HG03060 (cell line): ENCODE data around the gene PHLPP2.

ENCODE experiments used
- ATAC-seq: cut with Tn5 transposase; IDR thresholded peaks from one replicate; pipeline ENCODE4 v1.9.1; 2021; ENCODE audit warnings: low read depth, moderate number of reproducible peaks; ENCODE audit not compliant: unreplicated experiment

Gene PHLPP2

GRCh38 chr16:71724320-71724751 lies at the start of gene PHLPP2:
TSS of gene PHLPP2 (minus strand) at chr16:71724701. CDS start at chr16:71714795, 9,906 bp downstream.
- ATAC-seq: no peak

DNA sequence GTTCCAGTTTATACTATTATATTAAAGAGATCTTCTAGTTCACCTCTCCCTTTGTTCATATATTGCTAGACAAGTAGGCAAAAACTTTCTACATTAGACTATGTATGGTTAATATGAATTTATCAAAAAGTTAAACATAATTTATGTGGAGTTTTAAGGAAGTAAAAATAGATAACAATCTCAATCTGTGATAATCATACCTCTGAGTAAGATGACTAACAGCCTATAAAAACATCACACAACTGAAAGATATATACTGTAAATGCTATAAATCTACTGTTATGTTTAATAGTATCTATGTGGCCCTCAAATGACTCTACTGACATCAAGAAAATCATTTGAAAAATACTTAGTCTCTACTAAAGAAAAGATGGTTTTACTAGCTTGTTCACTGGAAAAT lies 47.1 kb upstream of the PHLPP2 start:
- ATAC-seq: no peak

DNA sequence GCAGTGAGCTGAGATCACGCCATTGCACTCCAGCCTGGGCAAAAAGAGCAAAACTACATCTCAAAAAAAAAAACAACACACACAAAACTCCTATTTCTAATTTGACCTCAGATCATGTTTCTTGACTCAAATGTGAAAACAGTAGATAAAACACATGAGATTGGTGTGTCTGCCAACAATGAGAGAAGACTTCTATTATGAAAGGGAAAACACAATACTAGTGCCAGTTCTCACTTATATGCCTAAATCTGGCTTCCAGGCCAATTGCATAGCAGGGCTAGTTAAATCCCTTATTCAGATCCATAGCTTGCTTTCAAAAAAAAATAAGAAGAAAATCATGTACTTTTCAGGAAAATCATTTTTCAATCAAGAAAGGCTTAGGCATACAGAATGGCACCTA lies 44.7 kb upstream of the PHLPP2 start:
- no peak for ATAC-seq

DNA sequence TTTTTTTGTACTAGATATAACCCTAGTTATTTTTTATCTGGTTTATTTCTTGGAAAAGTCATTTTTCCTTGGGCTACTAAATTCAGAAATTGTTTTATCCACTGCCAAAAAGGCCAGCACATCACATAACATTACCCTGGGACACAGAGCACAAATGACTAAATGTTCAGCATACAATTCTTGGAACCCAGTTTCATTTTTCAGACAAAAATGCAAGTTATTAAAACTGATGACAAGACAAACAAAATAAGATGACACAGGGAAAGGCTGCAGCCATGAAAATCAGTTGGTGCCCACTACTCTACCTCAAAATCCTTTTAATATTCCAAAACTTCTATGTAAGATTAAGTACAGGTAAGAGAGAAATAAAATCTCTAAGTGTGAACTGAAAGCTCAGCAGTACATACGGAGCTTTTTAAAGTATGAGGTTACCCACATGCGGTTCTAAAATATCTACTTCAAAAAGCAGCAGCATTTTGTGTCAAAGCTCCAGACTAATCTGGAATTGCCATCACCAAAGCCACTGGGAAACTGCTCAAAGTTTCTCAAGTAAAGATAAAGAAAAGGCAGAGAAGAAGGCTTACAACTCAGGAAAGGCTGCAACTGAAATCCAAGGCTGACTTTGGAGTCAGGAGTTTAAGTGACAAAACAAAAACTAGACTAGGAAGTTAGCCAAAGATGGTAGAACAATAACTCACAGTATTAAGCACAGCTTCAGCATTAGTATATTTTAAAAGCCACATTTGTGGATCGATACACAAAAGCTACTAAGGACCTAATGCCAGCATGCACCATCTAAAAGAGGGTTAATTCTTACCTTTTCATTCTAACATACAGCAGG lies 42.8 kb upstream of the PHLPP2 start:
- ATAC-seq: no peak

GRCh38 chr16:71762186-71762585 lies 37.7 kb upstream of the PHLPP2 start:
- ATAC-seq: no peak

DNA sequence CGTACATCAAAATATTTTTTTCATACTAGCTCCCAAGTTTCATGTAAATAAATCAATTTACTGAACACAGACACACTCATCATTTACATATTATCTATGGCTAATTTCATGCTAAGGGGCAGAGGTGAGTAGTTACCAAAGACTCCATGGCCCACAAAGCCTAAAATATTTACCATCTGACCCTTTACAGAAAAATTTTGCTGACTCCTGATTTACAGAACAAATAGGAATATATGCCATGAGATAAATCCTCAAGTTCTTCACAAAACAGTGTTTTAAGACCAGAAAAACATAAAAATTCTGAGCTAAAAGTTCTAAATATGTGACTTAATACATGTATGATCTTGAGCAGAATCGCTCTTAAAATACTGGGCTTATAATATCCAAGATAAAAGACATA lies 36.6 kb upstream of the PHLPP2 start:
- ATAC-seq: no peak

DNA sequence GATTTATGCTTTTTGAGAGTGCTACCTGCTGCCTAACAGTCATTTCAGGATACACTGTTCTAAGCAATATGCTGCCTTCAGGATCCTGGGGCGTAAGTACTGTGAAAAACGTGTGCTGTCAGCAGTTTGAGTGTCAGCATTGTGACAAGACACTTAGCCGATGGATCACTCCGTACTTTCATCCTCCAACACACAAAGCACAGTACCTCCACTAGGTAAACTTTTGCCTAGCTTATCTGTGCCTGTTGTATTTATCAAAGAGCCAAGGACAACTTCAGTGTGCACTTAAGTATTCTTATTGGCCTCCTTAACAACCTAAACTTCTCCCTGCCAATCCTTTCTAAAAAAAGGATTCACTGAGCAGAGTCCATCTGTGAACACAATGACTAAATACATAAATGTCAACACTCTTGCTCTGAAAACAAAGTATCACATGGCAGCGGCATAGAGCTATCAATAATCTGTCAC lies 33.8 kb upstream of the PHLPP2 start:
- ATAC-seq: no peak

GRCh38 chr16:71754652-71755051 lies 30.2 kb upstream of the PHLPP2 start:
- ATAC-seq: no peak

- no peak for ATAC-seq
Measured at GRCh38 chr16:71754108-71754507, 29.6 kb upstream of the PHLPP2 start.

GRCh38 chr16:71748226-71748625 lies 23.7 kb upstream of the PHLPP2 start:
- ATAC-seq: no peak

- ATAC-seq: no peak
Measured at GRCh38 chr16:71746442-71747046, 22.0 kb upstream of the PHLPP2 start.

- ATAC-seq: no peak
Measured at GRCh38 chr16:71738855-71739254, 14.4 kb upstream of the PHLPP2 start.

DNA sequence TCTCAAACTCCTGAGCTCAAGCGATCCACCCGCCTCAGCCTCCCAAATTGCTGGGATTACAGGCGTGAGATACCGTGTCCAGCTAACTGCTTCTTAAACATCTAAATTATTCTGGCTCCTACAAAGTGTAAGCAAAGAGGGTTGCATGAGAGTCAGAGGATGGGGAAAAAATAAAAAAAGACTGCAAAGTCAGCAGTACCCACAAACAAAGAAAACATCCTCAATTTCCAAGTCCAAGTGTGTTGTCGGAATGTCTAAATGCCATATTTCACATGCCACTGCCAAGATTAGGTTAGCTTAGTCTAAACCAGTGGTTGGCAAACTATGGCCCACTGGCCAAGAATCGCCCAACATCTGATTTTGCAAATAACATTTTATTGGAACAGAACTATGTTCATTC lies 13.0 kb upstream of the PHLPP2 start:
- no peak for ATAC-seq

DNA sequence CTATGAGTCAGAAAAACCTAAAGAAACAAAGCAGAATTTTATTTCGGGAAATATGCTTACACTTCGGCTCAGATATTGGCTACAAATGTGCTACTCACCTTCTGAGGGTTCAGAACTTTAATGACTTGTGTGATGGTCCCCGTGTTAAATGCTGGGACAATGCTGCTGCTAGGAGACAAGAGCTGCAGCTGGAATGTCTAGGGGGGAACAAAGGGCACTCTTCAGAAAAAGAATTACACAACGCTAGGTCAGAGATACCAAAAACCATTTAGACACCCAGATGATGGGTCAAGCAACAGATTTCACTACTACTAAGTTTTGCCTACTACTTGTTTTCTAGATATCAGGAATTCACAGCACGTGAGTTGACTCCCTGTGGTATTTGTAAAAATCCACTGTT lies 10.0 kb upstream of the PHLPP2 start:
- ATAC-seq: no peak

DNA sequence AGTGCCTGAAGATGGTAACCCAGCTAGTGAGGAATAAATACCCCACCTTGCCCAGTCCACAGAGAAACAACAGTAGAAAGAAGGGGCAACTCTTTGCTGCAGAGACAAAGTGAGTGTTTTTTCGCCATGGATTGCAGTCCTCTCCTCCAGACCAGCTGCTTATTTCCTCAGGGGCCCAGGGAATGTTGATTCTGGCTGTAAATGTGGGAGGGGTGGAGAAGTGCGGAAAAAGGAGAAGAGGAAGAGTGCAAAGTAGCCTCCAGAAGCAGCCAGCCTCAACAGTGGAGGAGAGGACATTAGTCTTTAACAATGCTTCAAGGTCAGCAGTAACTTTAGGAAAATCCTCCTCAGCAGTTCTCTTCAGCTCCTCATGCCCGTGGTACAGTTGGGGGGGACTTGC lies 8.1 kb upstream of the PHLPP2 start:
- ATAC-seq: no peak

DNA sequence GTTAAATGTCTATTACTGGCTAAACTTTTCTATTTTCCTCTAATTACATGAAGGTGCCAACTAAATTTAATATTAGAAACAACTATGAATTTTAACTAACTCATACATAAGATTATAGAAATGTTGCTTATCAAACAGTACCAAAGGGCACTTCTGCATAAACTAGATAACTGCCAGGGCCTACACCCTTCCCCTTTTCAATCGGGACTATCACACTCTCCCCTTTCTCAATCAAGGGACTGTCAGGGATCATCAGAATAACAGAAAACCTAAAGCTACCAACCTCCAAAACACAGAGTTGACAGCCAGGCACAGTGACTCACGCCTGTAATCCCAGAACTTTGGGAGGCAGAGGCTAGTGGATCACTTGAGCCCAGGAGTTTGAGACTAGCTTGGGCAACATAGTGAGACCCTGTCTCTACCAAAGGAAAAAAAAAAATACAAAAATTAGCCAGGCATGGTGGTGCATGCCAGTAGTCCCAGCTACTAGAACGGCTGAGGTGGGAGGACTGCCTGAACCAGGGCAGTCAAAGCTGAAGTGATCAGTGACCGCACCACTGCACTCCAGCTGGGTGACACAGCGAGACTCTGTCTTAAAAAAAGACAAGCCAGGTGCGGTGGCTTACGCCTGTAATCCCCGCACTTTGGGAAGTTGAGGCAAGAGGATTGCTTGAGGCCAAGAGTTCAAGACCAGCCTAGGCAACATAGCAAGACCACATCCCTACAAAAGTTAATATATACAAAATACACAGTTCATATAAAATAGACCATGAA lies 3.2 kb upstream of the PHLPP2 start:
- no peak for ATAC-seq

- no peak for ATAC-seq
Measured at GRCh38 chr16:71726476-71727315, 2.2 kb upstream of the PHLPP2 start.

- no peak for ATAC-seq
Measured at GRCh38 chr16:71723537-71724319, 773 bp downstream of the PHLPP2 start.

DNA sequence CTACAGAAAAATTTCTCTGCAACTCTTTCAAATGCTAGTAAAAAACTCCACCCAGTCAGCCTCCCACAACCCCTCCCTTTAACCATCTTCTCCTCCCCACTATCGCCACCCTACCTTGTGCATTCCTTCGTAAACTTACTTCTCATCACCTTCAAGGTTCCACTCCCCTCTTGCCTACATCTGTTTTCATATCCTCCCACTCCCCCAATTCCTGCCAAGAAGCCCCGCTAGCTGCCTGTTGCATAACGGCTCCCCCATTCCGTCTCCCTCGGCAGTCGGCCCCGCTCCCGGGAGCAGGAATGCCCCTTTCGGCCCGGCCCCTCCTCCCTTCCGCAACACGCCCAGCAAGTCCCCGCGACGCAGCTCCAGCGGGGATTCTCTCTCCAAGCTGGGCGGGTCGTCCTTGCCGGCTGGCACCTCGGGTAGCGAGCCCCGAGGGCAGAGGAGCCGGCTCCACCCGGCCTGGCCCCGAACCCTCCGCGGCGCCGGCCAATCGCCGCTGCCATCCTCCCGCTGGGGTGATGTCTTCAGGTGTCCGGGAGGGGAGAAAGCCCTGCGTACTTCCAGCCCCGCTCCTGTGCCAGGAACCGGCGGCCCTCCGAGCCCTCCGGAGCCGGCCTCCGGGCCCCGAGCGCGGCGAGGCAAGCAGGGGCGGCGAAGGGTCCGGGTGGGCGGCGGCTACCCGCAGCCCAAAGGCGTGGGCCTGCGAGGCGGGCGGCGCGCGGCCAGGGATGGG lies 1.5 kb downstream of the PHLPP2 start:
- ATAC-seq: no peak
